Coronary artery (tissue), 2 donors: ENCODE data around the gene DHRSX.
"Not testable (repeated sequence)": the region's sequence is repeated elsewhere in the genome, so short reads cannot be mapped to it uniquely, and the experiment has no call there.

Source experiments
- DNase-seq: peaks from one replicate; pipeline ENCODE4 v3.0.0-alpha.2; 2017; ENCODE audit warnings: low spot score
- H3K27ac ChIP-seq, 2 donors: fragments of 200-600 bp; sonication (generic); one replicate each; pipeline ENCODE4 v1.5.1; 2016 to 2019
- H3K4me3 ChIP-seq: fragments of 200-600 bp; sonication (generic); 2 replicates; pipeline ENCODE4 v1.5.1; 2016; ENCODE audit warnings: mild to moderate bottlenecking, moderate library complexity
- CTCF ChIP-seq: fragments of 200-600 bp; sonication (generic); IDR thresholded peaks from one replicate; pipeline ENCODE4 v1.5.1; 2019; ENCODE audit warnings: antibody characterized with exemption

DHRSX gene

GRCh38 chrX:2286731-2287130, 214.0 kb downstream of the DHRSX start:
- no peak overlapping the region for H3K4me3 ChIP-seq
- no peak for DNase-seq
- no peak for TF ChIP-seq CTCF
- H3K27ac ChIP-seq, result no peak overlapping the region

GRCh38 chrX:2284601-2285000, 216.2 kb downstream of the DHRSX start:
- no peak overlapping the region for H3K27ac ChIP-seq
- DNase-seq, result no peak
- no peak overlapping the region for H3K4me3 ChIP-seq
- no peak for TF ChIP-seq CTCF

- Histone ChIP-seq H3K27ac (no peak overlapping the region), H3K4me3 (no peak overlapping the region)
- no peak for DNase-seq
- no peak for TF ChIP-seq CTCF
Observed at GRCh38 chrX:2284133-2284532, 216.6 kb downstream of the DHRSX start.

GRCh38 chrX:2283111-2283859, 217.5 kb downstream of the DHRSX start:
- Histone ChIP-seq H3K27ac (no peak overlapping the region), H3K4me3 (no peak overlapping the region)
- no peak for TF ChIP-seq CTCF
- DNase-seq, result no peak

GRCh38 chrX:2282490-2283090, 218.2 kb downstream of the DHRSX start:
- no peak for DNase-seq
- no peak for TF ChIP-seq CTCF
- no peak overlapping the region for H3K4me3 ChIP-seq
- no peak overlapping the region for H3K27ac ChIP-seq

- TF ChIP-seq CTCF, result no peak
- Histone ChIP-seq H3K27ac (no peak overlapping the region), H3K4me3 (no peak overlapping the region)
- no peak for DNase-seq
Observed at GRCh38 chrX:2272337-2272736, 228.4 kb downstream of the DHRSX start.

- DNase-seq, H3K27ac ChIP-seq, H3K4me3 ChIP-seq: not testable (repeated sequence)
Observed at GRCh38 chrX:2271595-2271994, 229.2 kb downstream of the DHRSX start.

- DNase-seq, H3K4me3 ChIP-seq, H3K27ac ChIP-seq: not testable (repeated sequence)
Observed at GRCh38 chrX:2270783-2271182, 230.0 kb downstream of the DHRSX start.
